Stimulated activated CD4-positive, alpha-beta T cell treated with anti-CD3 and anti-CD28 coated beads, Interleukin-1b, Interleukin-23, amount 100 ng/mL, for 1 hour (primary cell): ENCODE results near the gene LPIN3.

ENCODE experiments used
- DNase-seq, 2 donors: peaks; one replicate each; pipeline ENCODE4 v3.0.0-alpha.2; 2020; ENCODE audit warnings: low read depth in 2 of 2

Gene LPIN3

DNA sequence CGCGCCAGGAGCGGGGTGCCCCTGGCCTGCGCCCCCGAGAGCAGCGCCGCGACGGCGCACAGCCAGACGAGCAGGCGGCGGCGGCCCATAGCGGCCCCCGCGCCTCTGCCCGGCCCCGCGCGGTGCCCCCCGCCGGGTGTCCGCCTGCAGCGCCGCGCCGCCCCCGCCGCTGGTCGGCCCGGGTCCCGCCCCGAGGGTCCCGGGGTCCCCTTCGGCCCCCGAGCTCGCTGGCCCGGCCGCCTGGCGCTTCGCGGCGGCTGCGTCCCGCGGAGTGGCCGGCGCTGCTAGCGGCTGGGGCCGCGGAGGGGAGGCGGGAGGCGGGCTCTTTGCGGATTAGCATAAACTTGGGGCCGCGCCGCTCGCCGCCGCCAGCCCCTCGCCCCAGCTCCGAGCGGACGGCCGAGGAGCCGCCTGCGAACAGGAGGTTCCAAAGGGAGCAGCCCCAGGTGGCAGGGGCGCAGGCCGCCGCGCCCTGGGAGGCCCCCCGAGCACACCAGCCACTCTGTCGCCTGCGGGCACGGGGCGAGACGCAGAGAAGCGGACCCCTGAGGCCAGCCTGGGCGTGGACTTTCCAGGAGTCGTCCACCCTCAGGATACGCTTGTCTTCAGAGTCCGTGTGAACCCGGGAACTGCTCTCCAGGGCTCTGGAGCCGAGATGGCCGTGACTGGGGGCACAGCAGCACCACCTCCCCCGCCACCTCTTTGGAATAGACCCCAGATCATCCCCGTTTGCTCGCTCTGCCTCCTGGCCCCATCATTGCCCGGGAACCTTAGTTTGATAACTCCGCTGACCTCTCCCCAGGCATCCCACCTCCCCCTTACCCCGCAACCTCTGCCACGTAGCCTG lies 26.1 kb downstream of the LPIN3 start, which contains the start of gene EMILIN3:
EMILIN3 (minus strand) TSS at position 273 of the 847 bp plus-strand sequence; CDS start at position 89, 184 bp downstream.
- no peak for DNase-seq

DNA sequence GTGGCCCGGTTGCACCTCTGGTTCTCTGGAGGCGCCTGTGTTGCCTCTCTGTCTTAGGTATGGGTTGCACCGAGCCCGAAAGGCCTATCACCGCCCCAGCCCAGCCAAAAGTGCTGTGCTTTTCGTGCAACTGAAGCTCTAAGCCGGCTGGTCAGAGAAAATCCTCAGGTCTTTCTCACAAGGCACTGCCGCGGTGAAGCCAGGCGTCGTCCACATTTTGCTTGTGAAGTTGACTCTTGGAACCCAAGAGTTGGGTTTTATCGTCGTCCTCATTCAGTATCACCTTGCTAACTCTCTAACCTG lies 26.7 kb downstream of the LPIN3 start:
- no peak for DNase-seq

DNA sequence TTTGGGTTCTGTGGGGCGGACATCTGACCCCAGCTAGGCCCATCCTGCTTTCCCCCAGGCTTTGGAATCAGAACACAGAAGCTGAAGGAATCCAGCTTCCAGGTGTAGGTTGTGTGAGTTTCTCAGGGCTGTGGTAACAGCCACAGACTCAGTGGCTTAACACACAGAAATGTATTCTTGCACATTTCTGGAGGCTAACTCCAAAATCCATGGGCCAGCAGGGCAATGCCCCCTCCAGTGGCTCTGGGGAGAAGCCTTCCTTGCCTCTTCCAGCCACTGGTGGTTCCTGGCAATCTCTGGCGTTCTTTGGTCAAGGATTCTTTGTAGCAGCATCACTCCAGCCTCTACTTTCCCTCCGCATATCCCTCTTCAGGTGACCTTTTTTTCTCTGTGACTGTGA lies 27.3 kb downstream of the LPIN3 start:
- no peak for DNase-seq

DNA sequence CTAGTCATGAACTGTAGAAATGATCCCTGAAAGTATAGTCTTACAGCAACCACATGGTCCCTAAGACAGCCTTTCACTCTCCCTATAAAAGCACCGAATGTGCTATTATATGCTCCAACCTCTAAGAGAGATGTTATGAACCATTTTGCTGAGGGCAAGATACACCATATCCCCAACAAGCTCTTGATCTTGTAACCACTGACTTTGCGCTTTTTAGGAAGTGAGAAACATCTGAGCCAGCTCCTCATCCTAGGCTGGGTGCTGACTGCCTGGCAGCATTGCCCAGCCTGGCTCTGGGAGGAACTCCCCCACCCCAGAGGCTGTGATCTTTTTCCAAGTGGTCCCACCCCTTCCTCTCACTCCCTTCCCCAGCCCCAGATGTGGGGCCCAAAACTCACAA lies 29.1 kb downstream of the LPIN3 start:
- no peak for DNase-seq

DNA sequence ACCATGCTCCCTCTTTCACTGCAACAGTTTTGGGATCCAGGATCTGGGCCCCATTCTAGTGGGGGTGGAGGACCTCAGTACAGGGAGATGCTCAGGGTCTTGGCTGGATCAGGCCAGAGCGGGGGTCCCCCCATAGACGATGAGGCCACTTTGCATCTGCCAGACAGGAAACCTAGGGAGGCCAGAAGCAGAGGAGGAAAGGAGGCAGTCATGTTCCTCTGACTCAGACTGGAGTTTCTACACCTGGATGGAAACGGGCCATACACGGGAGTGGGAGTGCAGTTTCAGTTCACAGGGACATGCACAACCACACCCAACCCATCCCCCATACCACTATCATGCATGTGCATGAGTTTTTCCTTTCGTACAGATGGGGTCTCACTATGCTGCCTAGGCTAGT lies 29.6 kb downstream of the LPIN3 start:
- no peak for DNase-seq

DNA sequence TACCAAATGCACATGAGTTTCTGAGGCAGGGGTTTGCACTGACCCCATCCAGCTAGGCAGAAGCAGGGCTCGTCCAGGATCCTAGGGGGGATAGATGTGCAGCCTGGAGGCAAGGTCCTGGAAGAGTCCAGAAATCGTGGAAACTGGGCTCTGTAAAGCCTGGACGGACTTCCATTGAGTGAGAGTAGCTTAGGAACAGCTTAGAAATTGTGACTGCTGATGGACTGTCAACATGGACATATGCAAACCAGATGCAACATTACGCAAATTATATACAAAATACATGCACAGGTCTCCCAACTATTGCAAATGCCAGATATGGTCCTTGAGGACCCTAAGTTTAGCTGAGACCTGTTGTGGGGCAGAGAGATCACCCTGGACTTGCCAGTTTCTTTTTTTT lies 30.8 kb downstream of the LPIN3 start:
- no peak for DNase-seq

DNA sequence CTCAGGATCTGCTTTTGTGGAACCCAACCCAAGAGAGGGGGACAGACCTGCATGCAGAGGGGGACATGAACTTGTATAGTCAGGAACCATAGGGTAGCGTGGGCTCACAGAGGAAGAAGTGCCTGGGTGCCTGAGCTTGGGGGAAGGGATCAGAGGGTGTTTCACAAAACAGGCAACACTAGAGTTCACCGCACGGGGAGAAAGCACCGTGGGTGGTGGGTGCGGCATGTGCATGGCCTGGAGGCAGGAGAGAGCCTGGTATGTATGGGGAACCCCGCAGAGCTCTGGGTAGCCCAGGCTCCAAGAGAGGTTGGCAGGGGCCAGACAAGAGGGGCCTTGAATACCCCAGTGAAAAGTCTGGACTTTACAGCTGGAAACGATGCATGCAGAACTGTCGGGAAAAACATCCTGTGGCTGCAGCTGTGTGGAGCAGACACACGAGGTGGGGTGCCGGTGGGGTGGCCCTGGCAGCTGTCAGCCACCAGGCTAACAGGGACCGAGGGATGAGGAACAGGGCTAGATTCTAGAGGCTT lies 32.7 kb downstream of the LPIN3 start:
- DNase-seq: no peak

DNA sequence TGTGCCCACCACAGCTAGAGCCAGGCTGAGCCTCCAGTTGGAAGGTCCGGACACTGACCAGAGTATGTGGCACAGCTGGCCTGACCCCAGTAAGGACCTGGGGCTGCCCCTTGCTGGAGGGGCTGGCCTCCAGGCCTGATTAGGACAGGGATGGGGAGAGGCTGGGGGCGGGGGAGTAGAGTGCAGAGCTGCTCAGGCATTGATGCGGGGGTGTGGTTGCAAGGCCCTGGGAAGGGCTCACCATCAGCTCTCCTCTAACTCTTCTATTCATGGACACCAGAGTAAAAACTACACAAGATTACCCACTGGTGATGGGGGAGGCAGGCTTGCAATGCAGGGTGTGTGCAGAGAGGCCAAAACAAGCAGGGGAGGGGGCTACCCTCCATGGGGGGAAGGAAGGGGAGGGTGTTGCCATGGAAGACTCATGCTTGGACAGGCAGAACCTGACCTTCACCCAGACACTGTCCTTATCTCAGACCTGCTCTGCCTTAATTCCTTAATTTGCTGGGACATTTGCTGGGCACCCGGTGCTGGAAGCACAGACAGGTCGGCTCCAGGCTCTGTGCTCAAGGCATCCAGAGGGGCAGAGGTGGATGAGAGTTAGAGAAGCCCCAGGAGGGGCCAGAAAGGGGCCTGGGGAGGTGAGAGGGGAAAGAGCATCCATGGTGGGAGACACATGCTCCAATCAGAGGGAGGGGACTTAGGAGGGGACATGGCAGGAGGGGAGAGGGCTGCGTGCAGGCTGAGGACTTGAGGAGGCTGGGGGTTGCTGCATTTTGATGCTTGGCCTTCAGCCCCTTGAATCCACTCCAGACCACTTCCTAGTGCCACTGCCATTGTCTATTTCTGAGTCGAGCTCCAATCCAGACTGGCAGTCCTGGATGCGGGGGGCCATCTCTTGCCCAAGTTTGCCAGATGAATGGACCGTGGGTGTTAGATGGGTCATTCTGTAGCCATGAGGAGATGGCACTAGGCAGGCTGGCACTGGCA lies 33.6 kb downstream of the LPIN3 start:
- DNase-seq: no peak

DNA sequence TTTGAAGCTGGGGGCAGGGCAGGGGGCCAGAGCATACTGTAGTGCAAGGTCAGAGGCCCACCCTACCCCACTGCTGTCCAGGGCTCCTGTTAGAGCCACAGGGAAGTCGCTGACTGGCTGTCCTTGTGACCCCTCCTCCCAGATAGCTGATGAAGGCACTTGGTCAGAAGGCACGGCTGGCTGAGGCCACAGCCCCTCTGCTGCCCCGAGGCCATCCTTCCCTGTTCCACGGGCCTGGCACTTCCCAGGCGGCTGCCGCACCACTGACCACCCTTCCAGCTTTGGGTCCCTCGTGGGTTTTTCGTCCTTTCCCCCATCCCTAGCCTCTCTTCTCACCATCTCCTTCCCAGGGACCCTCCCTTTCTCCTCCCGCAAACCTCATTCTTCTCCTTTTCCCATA lies 35.2 kb downstream of the LPIN3 start:
- no peak for DNase-seq

DNA sequence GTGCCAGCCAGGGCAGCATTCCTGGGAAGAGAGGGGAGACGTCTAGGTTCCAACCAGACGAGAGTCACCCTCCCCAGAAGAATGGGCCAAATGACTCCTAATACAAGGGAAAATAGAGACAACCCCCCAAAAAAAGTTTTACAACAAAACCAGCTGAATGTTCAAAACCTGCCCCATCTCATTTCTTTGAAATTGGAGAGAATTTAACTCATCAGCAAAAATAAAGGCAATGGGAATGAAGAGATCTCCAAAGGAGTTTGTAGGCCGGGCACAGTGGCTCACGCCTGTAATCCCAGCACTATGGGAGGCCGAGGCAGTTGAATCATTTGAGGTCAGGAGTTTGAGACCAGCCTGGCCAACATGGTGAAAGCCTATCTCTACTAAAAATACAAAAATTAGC lies 35.7 kb downstream of the LPIN3 start:
- no peak for DNase-seq

DNA sequence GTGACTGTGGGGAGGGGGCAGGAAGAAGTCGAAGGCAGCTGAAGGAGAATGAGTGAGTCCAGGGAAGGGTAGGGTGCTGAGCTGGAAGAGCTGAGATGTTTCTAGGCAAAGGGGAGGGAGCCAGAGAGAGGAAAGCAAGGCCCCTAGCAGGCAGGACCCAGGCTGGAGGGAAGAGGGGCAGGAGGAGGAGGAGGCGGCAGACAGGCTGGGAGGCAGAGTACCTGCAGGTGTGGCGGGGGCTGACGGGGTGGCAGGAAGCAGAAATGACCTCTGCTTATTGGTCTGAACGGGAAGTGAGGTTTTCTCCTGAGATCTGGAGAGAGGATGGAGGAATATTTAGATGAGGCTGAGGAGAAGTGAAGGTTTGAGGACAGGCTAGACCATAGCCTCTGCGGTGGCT lies 36.7 kb downstream of the LPIN3 start:
- DNase-seq: no peak

DNA sequence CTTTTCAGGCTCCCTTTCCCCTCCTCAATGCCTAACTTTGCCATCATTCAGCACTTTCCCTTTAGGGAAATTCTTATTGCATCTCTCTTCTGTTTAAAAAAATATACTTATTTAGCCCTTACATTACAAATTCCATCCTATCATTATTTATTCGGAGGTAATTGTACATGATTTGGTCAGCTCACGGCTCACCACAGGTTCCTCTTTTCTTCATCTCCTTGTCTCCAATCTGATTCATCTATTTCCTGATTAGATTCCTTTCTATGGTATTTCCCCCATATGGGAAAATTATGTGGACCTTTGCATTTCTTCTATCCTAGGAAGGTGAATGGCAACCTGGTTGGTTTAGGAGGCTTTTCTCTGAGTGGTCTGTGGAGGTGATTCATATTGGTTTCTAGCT lies 38.9 kb downstream of the LPIN3 start:
- DNase-seq: no peak

DNA sequence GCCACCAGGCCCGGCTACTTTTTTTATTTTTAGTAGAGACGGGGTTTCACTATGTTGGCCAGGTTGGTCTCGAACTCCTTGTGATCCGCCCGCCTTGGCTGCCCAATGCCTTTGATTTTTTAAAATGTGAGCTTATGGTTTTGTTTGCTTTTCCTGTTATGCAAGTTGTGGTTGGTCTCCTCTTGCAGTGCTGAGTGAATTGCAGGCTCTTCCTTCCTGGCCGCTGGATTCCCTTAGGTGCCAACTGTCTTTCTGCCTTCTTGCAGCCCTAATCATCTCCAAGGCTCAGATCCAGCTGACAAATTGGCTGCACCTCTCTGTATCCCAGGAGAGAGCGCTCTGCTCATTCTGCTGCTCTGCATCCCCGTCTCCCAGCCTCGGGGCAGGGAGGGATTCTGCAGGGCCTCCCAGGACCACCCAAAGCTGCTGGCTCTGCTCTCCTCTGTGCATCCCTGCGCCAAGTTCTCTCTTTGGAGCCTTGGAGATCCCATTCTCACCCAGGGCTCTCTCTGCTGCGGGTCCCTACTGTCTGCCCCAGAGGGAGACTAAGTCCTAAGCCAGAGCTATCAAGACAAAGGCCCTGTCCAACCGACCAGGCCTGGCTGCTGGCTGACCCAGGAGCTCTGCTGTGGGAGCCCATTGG lies 40.1 kb downstream of the LPIN3 start:
- no peak for DNase-seq

DNA sequence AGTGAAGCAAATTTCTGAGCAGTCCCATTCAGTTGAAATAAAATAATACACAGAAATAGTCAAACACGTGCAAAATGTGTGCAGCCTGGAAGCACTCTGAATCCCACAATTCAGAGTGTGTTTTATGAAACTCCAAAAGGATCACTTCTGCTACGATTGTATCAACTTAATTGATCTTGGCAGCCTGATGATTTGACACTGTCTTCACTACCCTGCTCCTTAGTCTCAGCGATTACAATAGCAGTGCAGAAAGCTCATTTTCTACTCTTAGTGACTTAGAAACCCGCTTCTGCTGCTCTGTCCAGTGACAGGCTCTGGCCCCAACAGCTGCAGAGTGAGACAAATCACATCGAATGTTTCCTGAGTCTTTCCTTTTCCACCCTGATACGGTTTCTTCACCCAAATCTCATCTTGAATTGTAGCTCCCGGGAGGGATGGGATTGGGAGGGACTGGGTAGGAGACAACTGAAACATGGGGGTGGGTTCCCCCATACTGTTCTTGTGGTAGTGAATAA lies 42.2 kb downstream of the LPIN3 start:
- DNase-seq: no peak

DNA sequence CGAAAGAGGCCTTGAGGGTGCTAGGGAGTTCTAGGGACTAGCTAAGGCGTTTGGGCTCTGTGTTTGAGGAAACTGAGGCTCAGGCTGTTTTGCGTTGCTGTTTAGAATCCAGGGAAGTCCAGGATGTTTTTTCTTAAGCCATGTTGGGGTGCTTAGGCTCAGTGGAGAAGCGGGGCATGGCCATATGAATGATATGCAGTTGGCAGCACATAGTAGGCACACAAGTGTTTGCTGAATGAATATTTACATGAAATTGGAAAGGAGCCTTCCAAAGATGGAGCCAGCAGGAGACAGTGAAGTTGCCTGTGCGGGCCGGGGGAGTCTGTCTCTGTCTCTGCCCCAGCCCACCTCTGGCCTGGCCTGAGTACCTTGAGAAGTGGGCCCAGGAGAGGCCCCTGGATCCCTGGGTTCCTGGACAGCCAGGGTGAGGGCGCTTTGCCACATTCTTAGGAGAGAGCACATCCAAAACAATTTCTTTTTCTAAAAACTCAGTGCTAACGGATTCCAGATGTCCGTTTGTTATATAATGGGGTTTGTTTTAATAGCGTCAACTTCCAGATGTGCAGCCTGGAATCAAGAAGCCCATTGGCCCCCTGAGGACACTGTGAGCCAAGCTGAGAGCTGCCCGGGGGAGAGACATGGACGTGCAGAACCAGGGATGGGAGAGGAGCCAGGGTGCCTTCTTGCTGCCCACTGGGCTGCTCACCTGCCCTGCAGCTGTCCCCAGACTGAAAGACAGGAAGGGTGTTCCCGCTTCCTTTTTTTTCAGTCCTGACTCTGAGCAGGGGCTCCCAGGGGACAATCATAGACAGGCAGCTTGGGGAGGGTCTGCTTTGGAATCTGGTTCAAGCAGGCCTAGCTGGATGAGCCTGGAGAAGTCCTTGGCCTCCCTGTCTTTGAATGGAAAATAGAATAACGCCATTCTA lies 46.1 kb downstream of the LPIN3 start:
- no peak for DNase-seq

DNA sequence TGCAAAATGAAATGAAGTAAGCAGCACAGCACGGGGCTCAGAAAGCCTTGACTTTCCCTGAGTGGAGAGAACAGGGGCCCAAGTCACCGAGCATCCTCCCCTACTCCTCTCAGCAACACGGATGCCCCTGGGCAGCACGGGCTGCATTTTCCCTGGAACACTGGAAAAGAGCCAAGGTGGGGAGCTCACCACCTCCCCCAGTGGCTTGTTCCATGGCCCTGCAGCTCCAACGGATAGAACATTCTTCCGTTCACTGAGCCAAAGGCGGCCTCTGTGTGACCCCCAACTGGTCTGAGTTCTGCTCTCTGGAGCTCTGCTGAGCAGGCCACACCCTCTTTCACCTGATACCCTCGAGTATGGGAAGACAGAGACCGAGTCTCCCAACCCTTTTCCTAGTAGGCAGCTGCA lies 46.8 kb downstream of the LPIN3 start:
- no peak for DNase-seq

DNA sequence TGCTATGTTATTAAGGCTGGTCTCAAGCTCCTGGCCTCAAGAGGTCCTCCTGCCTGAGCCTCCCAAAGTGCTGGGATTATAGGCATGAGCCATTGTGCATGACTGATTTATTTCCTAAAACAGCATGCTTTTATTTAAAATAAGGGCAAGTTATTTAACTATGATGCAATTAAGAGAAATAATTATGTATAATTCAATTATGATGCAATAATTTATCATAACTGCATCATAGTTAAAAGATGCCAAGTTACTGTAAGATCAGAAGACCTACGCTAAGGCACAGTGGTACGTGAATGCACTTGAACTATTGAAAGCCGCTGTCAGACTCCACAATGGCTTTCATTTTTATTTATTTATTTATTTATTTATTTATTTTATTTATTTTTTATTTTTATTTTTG lies 50.3 kb downstream of the LPIN3 start:
- DNase-seq: no peak

DNA sequence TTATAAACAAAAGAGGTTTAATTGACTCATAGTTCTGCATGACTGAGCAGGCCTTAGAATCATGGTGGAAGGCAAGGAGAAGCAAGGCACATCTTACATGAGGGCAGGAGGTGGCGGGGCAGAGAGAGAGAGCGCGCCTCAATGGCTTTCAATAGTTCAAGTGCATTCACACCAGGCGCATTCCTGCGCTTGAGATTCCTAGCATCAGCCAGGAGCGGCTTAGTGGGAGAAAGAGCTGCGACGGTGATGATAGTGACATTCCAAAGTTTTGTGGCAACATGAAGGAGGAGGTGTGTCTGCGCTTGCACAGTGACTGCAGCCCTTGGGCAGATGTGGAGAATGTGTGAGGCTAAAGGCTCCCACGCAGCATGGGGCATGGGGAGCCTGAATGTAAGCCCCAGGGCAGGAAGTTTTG lies 51.0 kb downstream of the LPIN3 start:
- no peak for DNase-seq

DNA sequence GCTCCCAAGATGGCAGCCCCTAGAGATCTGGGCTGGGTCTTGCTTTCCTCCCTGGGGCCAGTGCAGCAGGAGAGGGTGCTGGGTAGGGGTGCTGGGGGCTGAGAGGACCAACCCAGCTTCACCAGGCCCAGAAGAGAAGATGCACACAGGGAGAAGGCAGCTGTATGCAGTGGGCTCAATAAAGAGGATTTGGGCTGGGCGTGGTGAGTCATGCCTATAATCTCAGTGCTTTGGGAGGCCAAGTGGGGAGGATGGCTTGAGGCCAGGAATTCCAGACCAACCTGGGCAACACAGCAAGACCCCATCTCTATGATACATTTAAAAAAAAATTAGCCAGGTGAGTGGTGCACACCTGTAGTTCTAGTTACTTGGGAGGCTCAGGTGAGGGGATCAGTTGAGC lies 51.7 kb downstream of the LPIN3 start:
- no peak for DNase-seq

DNA sequence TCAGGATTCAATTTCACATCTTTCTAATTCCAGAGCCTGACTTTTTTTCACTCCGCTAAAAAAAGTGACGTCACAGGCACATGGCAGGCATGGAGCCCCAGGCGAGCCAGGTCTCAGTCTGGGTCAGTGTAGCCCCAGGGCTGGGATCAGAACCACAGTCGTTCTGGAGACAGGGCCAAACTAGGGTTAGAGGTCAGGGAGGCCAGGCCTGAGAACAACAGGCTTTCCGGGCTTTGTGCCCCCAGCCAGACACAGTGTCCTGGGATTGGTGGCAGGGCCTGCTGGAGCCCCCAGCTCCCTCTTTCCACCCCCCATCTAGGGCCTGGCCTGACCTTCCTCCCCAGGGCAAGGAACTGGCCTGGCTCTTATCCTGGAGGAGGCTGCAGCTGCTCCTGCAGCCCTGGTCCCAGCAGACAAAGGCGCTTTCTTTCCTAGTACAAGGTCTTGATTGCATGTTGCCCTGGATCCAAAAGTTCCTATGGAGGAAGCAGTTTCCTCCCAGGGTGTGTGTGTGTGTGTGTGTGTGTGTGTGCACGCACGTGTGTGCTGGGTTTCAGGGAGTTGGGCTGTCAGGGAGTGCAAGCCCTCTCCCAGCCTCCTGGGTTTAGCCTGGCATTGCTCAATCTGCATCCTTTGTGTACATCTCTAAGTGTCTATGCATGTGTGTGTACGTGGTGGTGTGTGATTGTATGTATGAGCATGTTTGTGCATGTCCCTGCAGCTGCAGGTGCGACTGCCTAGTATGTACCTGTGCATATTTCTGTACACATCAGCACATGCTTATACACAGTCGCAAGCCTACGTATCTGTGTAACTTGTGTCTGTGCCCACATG lies 52.5 kb downstream of the LPIN3 start:
- DNase-seq: no peak
